Measurements from ENCODE around the gene STING1.

Gene STING1

DNA sequence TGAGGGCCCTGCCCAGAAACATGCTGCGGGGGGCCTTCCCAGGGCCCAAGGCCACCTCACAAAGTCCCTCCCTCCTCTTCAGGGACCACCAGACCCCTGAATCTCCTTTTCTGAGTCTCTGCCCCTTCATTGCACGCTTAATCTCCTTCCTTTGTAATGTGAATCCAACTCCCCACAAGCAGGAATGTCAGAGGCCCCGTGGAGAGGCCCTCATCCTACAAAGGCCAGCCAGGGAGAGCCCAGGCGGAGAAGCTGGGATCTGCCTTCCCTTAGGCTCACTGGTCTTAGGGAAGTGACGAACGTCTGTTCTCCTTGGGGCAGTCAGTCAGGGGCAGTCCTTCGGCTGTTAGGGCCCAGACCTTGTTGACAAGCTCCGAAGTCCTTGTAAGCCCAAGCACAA, 9.5 kb downstream of the STING1 start:
- FAIRE-seq (no peak), DNase-seq (ENCODE audit: insufficient read length, low spot score) (no peak)
- TF ChIP-seq, protein P1, sequence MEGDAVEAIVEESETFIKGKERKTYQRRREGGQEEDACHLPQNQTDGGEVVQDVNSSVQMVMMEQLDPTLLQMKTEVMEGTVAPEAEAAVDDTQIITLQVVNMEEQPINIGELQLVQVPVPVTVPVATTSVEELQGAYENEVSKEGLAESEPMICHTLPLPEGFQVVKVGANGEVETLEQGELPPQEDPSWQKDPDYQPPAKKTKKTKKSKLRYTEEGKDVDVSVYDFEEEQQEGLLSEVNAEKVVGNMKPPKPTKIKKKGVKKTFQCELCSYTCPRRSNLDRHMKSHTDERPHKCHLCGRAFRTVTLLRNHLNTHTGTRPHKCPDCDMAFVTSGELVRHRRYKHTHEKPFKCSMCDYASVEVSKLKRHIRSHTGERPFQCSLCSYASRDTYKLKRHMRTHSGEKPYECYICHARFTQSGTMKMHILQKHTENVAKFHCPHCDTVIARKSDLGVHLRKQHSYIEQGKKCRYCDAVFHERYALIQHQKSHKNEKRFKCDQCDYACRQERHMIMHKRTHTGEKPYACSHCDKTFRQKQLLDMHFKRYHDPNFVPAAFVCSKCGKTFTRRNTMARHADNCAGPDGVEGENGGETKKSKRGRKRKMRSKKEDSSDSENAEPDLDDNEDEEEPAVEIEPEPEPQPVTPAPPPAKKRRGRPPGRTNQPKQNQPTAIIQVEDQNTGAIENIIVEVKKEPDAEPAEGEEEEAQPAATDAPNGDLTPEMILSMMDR (IDR thresholded peaks at IDR 0.05; ENCODE audit: insufficient read depth, missing control alignments): no peak

- no peak for DNase-seq (ENCODE audit: insufficient read length, low spot score)
- TF ChIP-seq, protein P1 (IDR thresholded peaks at IDR 0.05; ENCODE audit: insufficient read depth, missing control alignments): no peak
- FAIRE-seq: no peak
Measured at GRCh38 chr5:139472386-139473030, 10.1 kb downstream of the STING1 start.

GRCh38 chr5:139470821-139471300, 11.7 kb downstream of the STING1 start, which contains the start of gene SMIM33:
Gene SMIM33, plus strand, starts transcription at chr5:139471004. Its CDS starts 118 bp downstream, at chr5:139471122.
- TF ChIP-seq, protein P1 (IDR thresholded peaks at IDR 0.05; ENCODE audit: insufficient read depth, missing control alignments): no peak
- no peak for FAIRE-seq
- DNase-seq (ENCODE audit: insufficient read length, low spot score): no peak

DNA sequence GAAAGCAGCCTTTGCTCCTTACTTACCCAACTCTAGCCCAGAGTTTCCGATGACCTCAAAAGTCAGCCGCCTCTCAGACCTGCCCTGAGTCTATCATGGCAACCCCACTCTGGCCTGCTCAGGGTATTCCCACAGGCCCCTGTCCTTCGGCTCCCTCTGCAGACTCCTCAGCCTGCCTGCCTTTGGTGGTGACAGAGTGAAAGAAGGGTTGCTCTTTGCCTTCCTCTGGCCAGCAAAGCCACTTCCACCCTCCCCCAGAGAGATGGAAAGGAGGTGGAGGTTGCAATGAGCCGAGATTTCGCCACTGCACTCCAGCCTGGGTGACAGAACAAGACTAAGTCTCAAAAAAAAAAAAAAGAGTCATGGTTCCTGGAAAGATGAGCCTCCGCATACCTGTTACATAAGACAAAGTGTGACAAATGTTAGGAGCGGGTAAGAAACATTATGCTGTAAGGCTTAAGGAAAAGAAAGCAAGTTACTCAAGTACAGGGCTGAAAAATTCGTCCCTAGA, 14.1 kb downstream of the STING1 start:
- TF ChIP-seq, protein P1 (IDR thresholded peaks at IDR 0.05; ENCODE audit: insufficient read depth, missing control alignments): no peak
- FAIRE-seq: no peak
- no peak for DNase-seq (ENCODE audit: insufficient read length, low spot score)

GRCh38 chr5:139462586-139463276, 19.8 kb downstream of the STING1 start, which contains the start of gene ECSCR:
Gene ECSCR, minus strand, starts transcription at chr5:139462743. Its CDS starts 73 bp downstream, at chr5:139462670.
- TF ChIP-seq, protein P1 (IDR thresholded peaks at IDR 0.05; ENCODE audit: insufficient read depth, missing control alignments): no peak
- DNase-seq (ENCODE audit: insufficient read length, low spot score) (no peak), FAIRE-seq (no peak)

GRCh38 chr5:139461698-139462097, 20.9 kb downstream of the STING1 start:
- TF ChIP-seq, protein P1 (IDR thresholded peaks at IDR 0.05; ENCODE audit: insufficient read depth, missing control alignments): no peak
- no peak for FAIRE-seq
- DNase-seq (ENCODE audit: insufficient read length, low spot score): no peak

All from D721Med (cell line).